Esophagus muscularis mucosa (tissue), 3 donors: ENCODE measurements around the gene TMEM134.

Experiments
- POLR2A ChIP-seq: fragments of 450-650 bp; IDR thresholded peaks from one replicate; pipeline ENCODE4 v1.6.1; 2017; ENCODE audit warnings: antibody characterized with exemption, moderate library complexity, mild to moderate bottlenecking, low read depth
- POLR2AphosphoS5 ChIP-seq, 2 donors: sonication (generic); formaldehyde crosslinking; IDR thresholded peaks; one replicate each; pipeline ENCODE4 v1.6.1; 2017; ENCODE audit warnings: antibody characterized with exemption in 2 of 2
- TF ChIP-seq, protein P1 (sequence below), 3 experiments: fragments of 200-600 bp in 2 of 3; fragments of 450-650 bp in 1 of 3; sonication (generic) in 2 of 3; IDR thresholded peaks; one replicate each; pipeline ENCODE4 v1.5.1; 2017 to 2019; ENCODE audit warnings: antibody characterized with exemption in 3 of 3, mild to moderate bottlenecking in 2 of 3, moderate library complexity in 1 of 3

DNA sequence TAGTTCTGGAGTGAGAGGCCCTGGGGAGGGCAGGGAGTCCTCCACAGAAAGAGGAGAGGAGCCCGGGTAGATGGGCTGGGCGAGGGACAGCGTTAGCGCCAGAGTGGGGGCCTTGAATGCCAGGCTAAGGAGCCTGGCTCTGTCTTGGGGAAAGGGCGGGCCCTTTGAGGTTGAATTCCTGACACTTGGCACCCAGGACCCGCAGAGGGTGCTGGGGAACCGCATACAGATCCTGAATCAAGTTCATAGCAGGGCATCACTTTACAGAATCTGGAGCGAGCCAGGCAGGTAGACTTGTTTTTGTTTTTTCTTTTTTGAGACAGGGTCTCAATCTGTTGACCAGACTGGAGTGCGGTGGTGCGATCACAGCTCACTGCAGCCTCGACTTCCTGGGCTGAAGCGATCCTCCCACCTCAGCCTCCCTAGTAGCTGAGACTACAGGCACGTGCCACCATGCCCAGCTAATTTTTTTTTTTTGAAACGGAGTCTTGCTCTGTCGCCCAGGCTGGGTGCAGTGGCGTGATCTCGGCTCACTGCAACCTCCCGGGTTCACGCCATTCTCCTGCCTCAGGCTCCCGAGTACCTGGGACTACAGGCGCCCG is 47.5 kb downstream of the TMEM134 start:
- TF ChIP-seq, protein P1, sequence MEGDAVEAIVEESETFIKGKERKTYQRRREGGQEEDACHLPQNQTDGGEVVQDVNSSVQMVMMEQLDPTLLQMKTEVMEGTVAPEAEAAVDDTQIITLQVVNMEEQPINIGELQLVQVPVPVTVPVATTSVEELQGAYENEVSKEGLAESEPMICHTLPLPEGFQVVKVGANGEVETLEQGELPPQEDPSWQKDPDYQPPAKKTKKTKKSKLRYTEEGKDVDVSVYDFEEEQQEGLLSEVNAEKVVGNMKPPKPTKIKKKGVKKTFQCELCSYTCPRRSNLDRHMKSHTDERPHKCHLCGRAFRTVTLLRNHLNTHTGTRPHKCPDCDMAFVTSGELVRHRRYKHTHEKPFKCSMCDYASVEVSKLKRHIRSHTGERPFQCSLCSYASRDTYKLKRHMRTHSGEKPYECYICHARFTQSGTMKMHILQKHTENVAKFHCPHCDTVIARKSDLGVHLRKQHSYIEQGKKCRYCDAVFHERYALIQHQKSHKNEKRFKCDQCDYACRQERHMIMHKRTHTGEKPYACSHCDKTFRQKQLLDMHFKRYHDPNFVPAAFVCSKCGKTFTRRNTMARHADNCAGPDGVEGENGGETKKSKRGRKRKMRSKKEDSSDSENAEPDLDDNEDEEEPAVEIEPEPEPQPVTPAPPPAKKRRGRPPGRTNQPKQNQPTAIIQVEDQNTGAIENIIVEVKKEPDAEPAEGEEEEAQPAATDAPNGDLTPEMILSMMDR (IDR thresholded peaks at IDR 0.05), result no peak
- no peak for TF ChIP-seq POLR2A
- TF ChIP-seq POLR2AphosphoS5 (IDR thresholded peaks at IDR 0.05), result no peak
